NCI-H1417 (cell line): Measurements from ENCODE around the gene NR1H3.
"Not testable (repeated sequence)": the region's sequence is repeated elsewhere in the genome, so short reads cannot be mapped to it uniquely, and the experiment has no call there.

Experiments used
- DNase-seq, 3 experiments: peaks; one replicate each; lab custom pipeline; 2025; lab: John Stamatoyannopoulos, UW

Gene NR1H3

GRCh38 chr11:47257517-47258316 lies at the start of gene NR1H3:
Gene NR1H3 (plus strand): TSS chr11:47257996. CDS start chr11:47259217, 1,221 bp downstream.
- DNase-seq: no peak

GRCh38 chr11:47208008-47208552 lies 49.7 kb upstream of the NR1H3 start:
- not testable (repeated sequence) for DNase-seq

GRCh38 chr11:47208628-47209027 lies 49.2 kb upstream of the NR1H3 start:
- no peak for DNase-seq

- no peak for DNase-seq
Measured at GRCh38 chr11:47212938-47213337, 44.9 kb upstream of the NR1H3 start.

GRCh38 chr11:47213950-47214565 lies 43.7 kb upstream of the NR1H3 start:
- DNase-seq: peak; percentile 89 to 95 (median 93)

- DNase-seq: peak in 1 of 3 experiments; percentile 47
Measured at GRCh38 chr11:47215366-47215910, 42.4 kb upstream of the NR1H3 start.

GRCh38 chr11:47216121-47216798 lies 41.5 kb upstream of the NR1H3 start:
- DNase-seq: peak in 1 of 3 experiments; percentile 53

GRCh38 chr11:47220401-47220821 lies 37.4 kb upstream of the NR1H3 start:
- no peak for DNase-seq

GRCh38 chr11:47222696-47223095 lies 35.1 kb upstream of the NR1H3 start:
- DNase-seq: no peak

GRCh38 chr11:47225552-47226400 lies 32.0 kb upstream of the NR1H3 start:
- DNase-seq: no peak

- DNase-seq: no peak
Measured at GRCh38 chr11:47229161-47229560, 28.6 kb upstream of the NR1H3 start.

GRCh38 chr11:47233051-47233450 lies 24.7 kb upstream of the NR1H3 start:
- DNase-seq: no peak

GRCh38 chr11:47233989-47234668 lies 23.7 kb upstream of the NR1H3 start:
- DNase-seq: no peak

- DNase-seq: no peak
Measured at GRCh38 chr11:47234669-47235100, 23.1 kb upstream of the NR1H3 start.

GRCh38 chr11:47235163-47235562 lies 22.6 kb upstream of the NR1H3 start:
- no peak for DNase-seq

- DNase-seq: no peak
Measured at GRCh38 chr11:47236482-47236881, 21.3 kb upstream of the NR1H3 start.

- DNase-seq: no peak
Measured at GRCh38 chr11:47239852-47240251, 17.9 kb upstream of the NR1H3 start.

GRCh38 chr11:47241841-47242301 lies 15.9 kb upstream of the NR1H3 start:
- no peak for DNase-seq

GRCh38 chr11:47242596-47243192 lies 15.1 kb upstream of the NR1H3 start:
- DNase-seq: no peak

- DNase-seq: no peak
Measured at GRCh38 chr11:47243454-47243853, 14.3 kb upstream of the NR1H3 start.
